A673 (cell line): ENCODE results near the gene PIP4K2A. TPM values are rescaled to one million over a fixed set of nuclear protein-coding genes. Genes with fewer than 3 reads are reported as not detected.

Source experiments
- BruUV-seq: library from RNA; stranded (reverse); fragments of 400-500 nt; replicated peaks from 2 replicates; lab custom pipeline; 2021; lab: Mats Ljungman, UMichigan
- CTCF ChIA-PET: fragments of 300-600 bp; sonication (Branson Sonifier 250); formaldehyde crosslinking; loops from one replicate; lab custom pipeline; 2022; ENCODE audit warnings: antibody characterized with exemption; lab: Charles Lee
- POLR2A ChIA-PET: fragments of 300-600 bp; sonication (Branson Sonifier 250); formaldehyde crosslinking; loops from one replicate; lab custom pipeline; 2022; ENCODE audit warnings: antibody characterized with exemption; ENCODE audit not compliant: low non-redundant PET; lab: Charles Lee
- DNase-seq: peaks from one replicate; pipeline ENCODE4 v3.0.0-alpha.2; 2015; ENCODE audit warnings: low spot score
- H3K27ac ChIP-seq: fragments of 200-600 bp; sonication (generic); 2 replicates; pipeline ENCODE4 v1.5.1; 2016; ENCODE audit warnings: mixed run types, low read depth, mild to moderate bottlenecking, mixed read lengths, antibody characterized with exemption, low read length; ENCODE audit not compliant: poor library complexity, severe bottlenecking
- H3K27me3 ChIP-seq: fragments of 200-600 bp; sonication (generic); replicated peaks from 2 replicates; pipeline ENCODE4 v1.6.1; 2017; ENCODE audit warnings: mixed run types, low read depth, mild to moderate bottlenecking, mixed read lengths, antibody characterized with exemption, low read length; ENCODE audit not compliant: insufficient read depth, poor library complexity
- H3K36me3 ChIP-seq: fragments of 200-600 bp; sonication (generic); 2 replicates; pipeline ENCODE4 v1.6.1; 2016; ENCODE audit warnings: mixed run types, mild to moderate bottlenecking, mixed read lengths, antibody characterized with exemption, low read length; ENCODE audit not compliant: insufficient read depth, poor library complexity, severe bottlenecking
- H3K4me1 ChIP-seq: fragments of 200-600 bp; sonication (generic); 2 replicates; pipeline ENCODE4 v1.6.1; 2017; ENCODE audit warnings: mixed run types, mild to moderate bottlenecking, mixed read lengths, antibody characterized with exemption, low read length; ENCODE audit not compliant: insufficient read depth, poor library complexity, severe bottlenecking
- H3K4me3 ChIP-seq: fragments of 200-600 bp; sonication (generic); 2 replicates; pipeline ENCODE4 v1.5.1; 2016; ENCODE audit warnings: low read depth, mixed run types, mild to moderate bottlenecking, mixed read lengths, low read length; ENCODE audit not compliant: poor library complexity, severe bottlenecking
- H3K9me3 ChIP-seq: fragments of 200-600 bp; sonication (generic); 2 replicates; pipeline ENCODE4 v1.6.1; 2016; ENCODE audit warnings: mixed run types, low read depth, mild to moderate bottlenecking, mixed read lengths, antibody characterized with exemption, low read length; ENCODE audit not compliant: poor library complexity, severe bottlenecking
- EZH2 ChIP-seq: fragments of 200-600 bp; sonication (generic); IDR thresholded peaks from 2 replicates; pipeline ENCODE4 v1.6.1; 2017; ENCODE audit warnings: borderline replicate concordance, low read depth, mild to moderate bottlenecking, mixed read lengths, antibody characterized with exemption, low read length; ENCODE audit not compliant: poor library complexity, severe bottlenecking
- intact Hi-C: fragments of 100-400 bp; cut with micrococcal nuclease; formaldehyde crosslinking; loops from one replicate; pipeline ENCODE4 v1.10.0; 2022; ENCODE audit not compliant: unreplicated experiment
- total RNA-seq: library from RNA; stranded (reverse); gene quantifications from 2 replicates; pipeline ENCODE4 v1.2.3, GENCODE V29; 2021
- TF ChIP-seq, protein P1 (sequence below): fragments of 300-800, 200-600 bp; sonication (generic); conservative IDR thresholded peaks from 2 replicates; pipeline ENCODE4 v1.5.1; 2017; ENCODE audit warnings: low read depth, mild to moderate bottlenecking, antibody characterized with exemption, low read length, moderate library complexity, mixed read lengths

The PIP4K2A gene
- total RNA-seq, 1 experiment from 2014 or later: 19.8 TPM

DNA sequence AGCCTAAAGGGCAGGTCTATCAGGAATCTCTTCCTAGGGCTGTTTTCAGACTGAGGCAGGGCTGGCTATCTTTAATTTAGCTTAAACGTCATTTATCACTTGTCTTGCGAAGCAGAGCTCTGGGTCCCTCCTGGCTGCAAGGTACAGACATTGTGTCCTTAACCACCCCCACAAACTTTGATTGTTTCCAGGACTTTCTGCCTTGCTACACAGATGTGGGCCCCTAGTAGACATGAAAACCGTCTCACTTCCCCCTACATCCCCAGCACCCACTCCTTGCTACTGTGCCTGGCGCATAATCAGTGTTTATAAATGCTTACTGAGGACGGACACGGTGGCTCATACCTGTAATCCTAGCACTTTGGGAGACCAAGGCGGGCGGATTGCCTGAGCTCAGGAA lies 54.5 kb downstream of the PIP4K2A start:
- no TSS peak for BruUV-seq
- Histone ChIP-seq H3K27ac (no peak overlapping the region), H3K4me1 (peaks cover 31% of the 10 kb centered on the region), H3K27me3 (no peaks in the 10 kb centered on the region), H3K4me3 (no peak overlapping the region), H3K36me3 (no peaks in the 10 kb centered on the region), H3K9me3 (no peaks in the 10 kb centered on the region)
- intact Hi-C loops: no loop called here
- ChIA-PET CTCF (no interaction called here), POLR2A (no interaction called here)
- TF ChIP-seq, protein P1, sequence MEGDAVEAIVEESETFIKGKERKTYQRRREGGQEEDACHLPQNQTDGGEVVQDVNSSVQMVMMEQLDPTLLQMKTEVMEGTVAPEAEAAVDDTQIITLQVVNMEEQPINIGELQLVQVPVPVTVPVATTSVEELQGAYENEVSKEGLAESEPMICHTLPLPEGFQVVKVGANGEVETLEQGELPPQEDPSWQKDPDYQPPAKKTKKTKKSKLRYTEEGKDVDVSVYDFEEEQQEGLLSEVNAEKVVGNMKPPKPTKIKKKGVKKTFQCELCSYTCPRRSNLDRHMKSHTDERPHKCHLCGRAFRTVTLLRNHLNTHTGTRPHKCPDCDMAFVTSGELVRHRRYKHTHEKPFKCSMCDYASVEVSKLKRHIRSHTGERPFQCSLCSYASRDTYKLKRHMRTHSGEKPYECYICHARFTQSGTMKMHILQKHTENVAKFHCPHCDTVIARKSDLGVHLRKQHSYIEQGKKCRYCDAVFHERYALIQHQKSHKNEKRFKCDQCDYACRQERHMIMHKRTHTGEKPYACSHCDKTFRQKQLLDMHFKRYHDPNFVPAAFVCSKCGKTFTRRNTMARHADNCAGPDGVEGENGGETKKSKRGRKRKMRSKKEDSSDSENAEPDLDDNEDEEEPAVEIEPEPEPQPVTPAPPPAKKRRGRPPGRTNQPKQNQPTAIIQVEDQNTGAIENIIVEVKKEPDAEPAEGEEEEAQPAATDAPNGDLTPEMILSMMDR: no peak
- no peak for TF ChIP-seq EZH2
- no peak for DNase-seq

- intact Hi-C loops: no loop called here
- TF ChIP-seq, protein P1: no peak
- no peak for TF ChIP-seq EZH2
- no TSS peak for BruUV-seq
- Histone ChIP-seq H3K4me1 (peaks cover 31% of the 10 kb centered on the region), H3K27ac (peak overlapping the region; percentile 46), H3K27me3 (no peaks in the 10 kb centered on the region), H3K4me3 (no peak overlapping the region), H3K9me3 (no peaks in the 10 kb centered on the region), H3K36me3 (no peaks in the 10 kb centered on the region)
- POLR2A ChIA-PET: no interaction called here
- no peak for DNase-seq
- CTCF ChIA-PET: no interaction called here
These were observed 55.5 kb downstream of the PIP4K2A start for GRCh38 chr10:22658745-22659410.

- H3K27ac ChIP-seq: peak overlapping the region; percentile 46
- no peaks in the 10 kb centered on the region for H3K27me3 ChIP-seq
- peaks cover 31% of the 10 kb centered on the region for H3K4me1 ChIP-seq
- no TSS peak for BruUV-seq
- DNase-seq: peak; percentile 48
- intact Hi-C loops: no loop called here
- H3K4me3 ChIP-seq: peak overlapping the region; percentile 2
- no peak for TF ChIP-seq EZH2
- TF ChIP-seq, protein P1: no peak
- ChIA-PET POLR2A (no interaction called here), CTCF (no interaction called here)
- no peaks in the 10 kb centered on the region for H3K9me3 ChIP-seq
- no peaks in the 10 kb centered on the region for H3K36me3 ChIP-seq
These were observed 56.7 kb downstream of the PIP4K2A start for GRCh38 chr10:22657566-22658225.
